Endothelial cell of umbilical vein (primary cell): Measurements from ENCODE around the gene UVSSA. TPM values are rescaled to one million over a fixed set of nuclear protein-coding genes. Genes with fewer than 3 reads are reported as not detected.

ENCODE experiments used
- BruUV-seq: library from RNA; stranded (reverse); fragments of 400-500 nt; replicated peaks from 2 replicates; lab custom pipeline; 2021; lab: Mats Ljungman, UMichigan
- CTCF ChIA-PET: fragments of 300-600, 350-600 bp; sonication (Branson Sonifier 250); formaldehyde crosslinking; loops from one replicate; lab custom pipeline; 2021; ENCODE audit warnings: antibody characterized with exemption, inconsistent platforms; lab: Charles Lee
- POLR2A ChIA-PET: fragments of 300-600, 350-600 bp; sonication (Branson Sonifier 250); formaldehyde crosslinking; loops from one replicate; lab custom pipeline; 2021; ENCODE audit warnings: antibody characterized with exemption, inconsistent platforms; lab: Charles Lee
- DNase-seq: peaks from one replicate; pipeline ENCODE4 v3.0.0-alpha.2; 2011; ENCODE audit warnings: low read depth, low spot score
- FAIRE-seq: peaks from 2 replicates; lab custom pipeline; 2011; peaks lifted over from hg19 to GRCh38; lab: Jason Lieb, UNC
- H2AFZ ChIP-seq: 2 replicates; pipeline ENCODE4 v1.6.0; 2012; ENCODE audit warnings: low read depth, low read length, control low read depth, inconsistent platforms
- H3K27ac ChIP-seq: 2 replicates; pipeline ENCODE4 v1.5.1; 2011; ENCODE audit warnings: low read depth, mild to moderate bottlenecking, control low read depth, low read length, moderate library complexity; ENCODE audit not compliant: insufficient read depth
- H3K27me3 ChIP-seq, 2 experiments: 2 replicates each; pipeline versions ENCODE4 v1.6.0 to v1.6.1; 2011; ENCODE audit warnings: low read length in 2 of 2, mixed read lengths in 1 of 2; ENCODE audit not compliant: control insufficient read depth in 2 of 2, insufficient read depth in 2 of 2
- H3K36me3 ChIP-seq, 2 experiments: 2 replicates in 1 of 2; 3 replicates in 1 of 2; pipeline ENCODE4 v1.5.1; 2011; ENCODE audit warnings: low read length in 2 of 2, mild to moderate bottlenecking in 1 of 2, moderate library complexity in 1 of 2; ENCODE audit not compliant: control insufficient read depth in 2 of 2, insufficient read depth in 2 of 2; ENCODE audit errors: extremely low read depth in 1 of 2
- H3K4me1 ChIP-seq: 3 replicates; pipeline ENCODE4 v1.5.1; 2011; ENCODE audit warnings: mild to moderate bottlenecking, low read length; ENCODE audit not compliant: control insufficient read depth, insufficient read depth; ENCODE audit errors: extremely low read depth
- H3K4me2 ChIP-seq: 2 replicates; pipeline ENCODE4 v1.6.1; 2011; ENCODE audit warnings: low read length, control low read depth, mixed read lengths; ENCODE audit not compliant: insufficient read depth
- H3K4me3 ChIP-seq, 3 experiments: fragments of 200-600 bp in 1 of 3; sonication (generic), shearing (Covaris generic) in 1 of 3; replicated peaks in 1 of 3; 2 replicates each; pipeline ENCODE4 v1.5.1; 2011 to 2016; ENCODE audit warnings: control low read depth in 3 of 3, low read length in 3 of 3, mild to moderate bottlenecking in 2 of 3, inconsistent platforms in 1 of 3, low read depth in 1 of 3, moderate library complexity in 1 of 3; ENCODE audit not compliant: insufficient read depth in 1 of 3
- H3K79me2 ChIP-seq: 2 replicates; pipeline ENCODE4 v1.6.0; 2012; ENCODE audit warnings: low read length, inconsistent platforms; ENCODE audit not compliant: control insufficient read depth, insufficient read depth
- H3K9ac ChIP-seq: replicated peaks from 2 replicates; pipeline ENCODE3; 2011; ENCODE audit warnings: low read length, control low read depth; ENCODE audit not compliant: insufficient read depth; ENCODE audit errors: extremely low read depth
- H3K9me1 ChIP-seq: replicated peaks from 3 replicates; pipeline ENCODE4 v1.6.0; 2011; ENCODE audit warnings: mild to moderate bottlenecking, low read length; ENCODE audit not compliant: control insufficient read depth, insufficient read depth; ENCODE audit errors: extremely low read depth
- H3K9me3 ChIP-seq: replicated peaks from 2 replicates; pipeline ENCODE4 v1.5.1; 2012; ENCODE audit warnings: low read length, inconsistent platforms; ENCODE audit not compliant: control insufficient read depth, insufficient read depth
- H4K20me1 ChIP-seq: replicated peaks from 2 replicates; pipeline ENCODE3; 2011; ENCODE audit warnings: mild to moderate bottlenecking, low read length; ENCODE audit not compliant: control insufficient read depth, insufficient read depth; ENCODE audit errors: extremely low read depth
- EZH2 ChIP-seq: IDR thresholded peaks from 2 replicates; pipeline ENCODE4 v1.6.1; 2012; ENCODE audit warnings: borderline replicate concordance, low read depth, mild to moderate bottlenecking, moderate library complexity, low read length, inconsistent platforms; ENCODE audit not compliant: severe bottlenecking
- FOS ChIP-seq: IDR thresholded peaks from 2 replicates; pipeline ENCODE4 v1.6.1; 2011; ENCODE audit warnings: mild to moderate bottlenecking, low read length, moderate library complexity, borderline replicate concordance; ENCODE audit not compliant: insufficient read depth
- GATA2 ChIP-seq: IDR thresholded peaks from 2 replicates; pipeline ENCODE4 v1.7.0; 2011; ENCODE audit warnings: low read depth, mild to moderate bottlenecking, moderate library complexity, mixed read lengths, low read length; ENCODE audit not compliant: insufficient read length, insufficient read depth
- JUN ChIP-seq: IDR thresholded peaks from 2 replicates; pipeline ENCODE4 v1.6.1; 2011; ENCODE audit warnings: borderline replicate concordance, low read depth; ENCODE audit not compliant: insufficient read length, insufficient read depth
- MAX ChIP-seq: IDR thresholded peaks from 2 replicates; pipeline ENCODE4 v1.6.1; 2011; ENCODE audit not compliant: insufficient read depth, insufficient read length
- MYC ChIP-seq: IDR thresholded peaks from one replicate; pipeline ENCODE4 v1.6.1; 2011; ENCODE audit warnings: mild to moderate bottlenecking, low read depth, low read length
- POLR2A ChIP-seq: IDR thresholded peaks from 2 replicates; pipeline ENCODE4 v1.6.1; 2012; ENCODE audit warnings: low read depth, mild to moderate bottlenecking, control low read depth, low read length
- POLR2AphosphoS5 ChIP-seq: IDR thresholded peaks from 2 replicates; pipeline ENCODE4 v1.6.1; 2012; ENCODE audit warnings: low read depth, mild to moderate bottlenecking, control low read depth, low read length, moderate library complexity; ENCODE audit not compliant: insufficient read depth
- dilution Hi-C: fragments of 300-500 bp; cut with MboI; formaldehyde crosslinking; loops from one replicate; pipeline ENCODE4 v1.15.0; 2019; ENCODE audit warnings: low sequenced_read_pairs; ENCODE audit not compliant: extremely low pct_ligation_motif_present
- intact Hi-C: fragments of 100-400 bp; cut with micrococcal nuclease; formaldehyde crosslinking; loops from one replicate; pipeline ENCODE4 v1.10.0; 2022
- polyA plus RNA-seq, 4 experiments: library from polyadenylated mRNA; depleted of rRNA in 3 of 4; stranded (reverse) in 3 of 4; unstranded in 1 of 4; fragments of >200 nt; gene quantifications; 2 replicates each; pipeline versions ENCODE4 v1.2.1 to v1.2.3, GENCODE V29; 2011 to 2012; ENCODE audit warnings: missing spikeins in 1 of 4
- total RNA-seq: library from RNA; stranded (reverse); gene quantifications from 2 replicates; pipeline ENCODE4 v1.2.3, GENCODE V29; 2021
- TF ChIP-seq, protein P1 (sequence below), 2 donors: IDR thresholded peaks; 1 replicate in 1 of 2; 2 replicates in 1 of 2; pipeline ENCODE4 v1.5.1; 2011; ENCODE audit warnings: low read length in 2 of 2, mild to moderate bottlenecking in 2 of 2, moderate library complexity in 2 of 2, control low read depth in 1 of 2, inconsistent platforms in 1 of 2, low read depth in 1 of 2; ENCODE audit not compliant: insufficient read depth in 1 of 2; ENCODE audit errors: extremely low read depth in 1 of 2

The UVSSA gene
- total and polyA plus RNA-seq, 2 donors (not counting 3 experiments of a cell fraction or from before 2014, with no cell fraction given) = 7.1 to 14.9 TPM

GRCh38 chr4:1350169-1350520, 3.1 kb downstream of the UVSSA start:
- Histone ChIP-seq H3K4me1 (peaks cover 16% of the 10 kb centered on the region), H2AFZ (no peak overlapping the region), H3K9me1 (no peaks in the 10 kb centered on the region), H3K4me3 (no peak overlapping the region), H3K79me2 (no peaks in the 10 kb centered on the region), H3K27me3 (no peaks in the 10 kb centered on the region), H4K20me1 (no peaks in the 10 kb centered on the region), H3K4me2 (no peak overlapping the region), H3K36me3 (no peaks in the 10 kb centered on the region), H3K9me3 (no peaks in the 10 kb centered on the region), H3K27ac (no peak overlapping the region), H3K9ac (no peak overlapping the region)
- dilution Hi-C loops (no loop called here), intact Hi-C loops (no loop called here)
- DNase-seq (no peak), FAIRE-seq (no peak)
- CTCF ChIA-PET = interaction anchor here (3.7 kb wide), 1 partner anchor 218 kb away, joined by 15 read pairs; no protein-coding TSS in a partner anchor
- no peak for TF ChIP-seq POLR2AphosphoS5
- no peak for TF ChIP-seq FOS
- no peak for TF ChIP-seq MYC
- TF ChIP-seq, protein P1, sequence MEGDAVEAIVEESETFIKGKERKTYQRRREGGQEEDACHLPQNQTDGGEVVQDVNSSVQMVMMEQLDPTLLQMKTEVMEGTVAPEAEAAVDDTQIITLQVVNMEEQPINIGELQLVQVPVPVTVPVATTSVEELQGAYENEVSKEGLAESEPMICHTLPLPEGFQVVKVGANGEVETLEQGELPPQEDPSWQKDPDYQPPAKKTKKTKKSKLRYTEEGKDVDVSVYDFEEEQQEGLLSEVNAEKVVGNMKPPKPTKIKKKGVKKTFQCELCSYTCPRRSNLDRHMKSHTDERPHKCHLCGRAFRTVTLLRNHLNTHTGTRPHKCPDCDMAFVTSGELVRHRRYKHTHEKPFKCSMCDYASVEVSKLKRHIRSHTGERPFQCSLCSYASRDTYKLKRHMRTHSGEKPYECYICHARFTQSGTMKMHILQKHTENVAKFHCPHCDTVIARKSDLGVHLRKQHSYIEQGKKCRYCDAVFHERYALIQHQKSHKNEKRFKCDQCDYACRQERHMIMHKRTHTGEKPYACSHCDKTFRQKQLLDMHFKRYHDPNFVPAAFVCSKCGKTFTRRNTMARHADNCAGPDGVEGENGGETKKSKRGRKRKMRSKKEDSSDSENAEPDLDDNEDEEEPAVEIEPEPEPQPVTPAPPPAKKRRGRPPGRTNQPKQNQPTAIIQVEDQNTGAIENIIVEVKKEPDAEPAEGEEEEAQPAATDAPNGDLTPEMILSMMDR (IDR thresholded peaks at IDR 0.05; ENCODE audit: extremely low read depth in 1 of 2, insufficient read depth in 1 of 2, low read depth in 1 of 2, low read length in 2 of 2) = no peak
- TF ChIP-seq JUN = no peak
- no peak for TF ChIP-seq GATA2
- TF ChIP-seq POLR2A = no peak
- no peak for TF ChIP-seq MAX
- no peak for TF ChIP-seq EZH2
- no TSS peak for BruUV-seq
- POLR2A ChIA-PET = no interaction called here
